ENCODE results near the gene HIPK3. TPM values are rescaled to one million over a fixed set of nuclear protein-coding genes. Genes with fewer than 3 reads are reported as not detected.
"Not testable (repeated sequence)": the region's sequence is repeated elsewhere in the genome, so short reads cannot be mapped to it uniquely, and the experiment has no call there.

Gene HIPK3
- polyA plus RNA-seq, 1 donor: 40.8 TPM

GRCh38 chr11:33347490-33348125, 90.4 kb downstream of the HIPK3 start:
- Histone ChIP-seq H3K27me3 (ENCODE audit: control insufficient read depth, insufficient read depth, low read length) (no peaks in the 10 kb centered on the region), H3K4me1 (ENCODE audit: control insufficient read depth, insufficient read depth, low read length) (no peaks in the 10 kb centered on the region), H3K36me3 (ENCODE audit: control insufficient read depth, insufficient read depth, low read length) (peaks cover 66% of the 10 kb centered on the region), H3K9me3 (ENCODE audit: control insufficient read depth, low read depth, low read length) (no peaks in the 10 kb centered on the region), H3K4me3 (ENCODE audit: low read length) (no peak overlapping the region), H3K27ac (ENCODE audit: low read length) (no peak overlapping the region)
- no peak for DNase-seq
- WGBS (ENCODE audit: insufficient coverage, low lambda C conversion rate): no CpG with 5 or more reads among the region's 2 CpGs

GRCh38 chr11:33350287-33350686, 93.1 kb downstream of the HIPK3 start:
- H3K36me3 ChIP-seq (ENCODE audit: control insufficient read depth, insufficient read depth, low read length): peaks cover 67% of the 10 kb centered on the region
- H3K27ac ChIP-seq (ENCODE audit: low read length): no peak overlapping the region
- H3K9me3 ChIP-seq (ENCODE audit: control insufficient read depth, low read depth, low read length): no peaks in the 10 kb centered on the region
- H3K27me3 ChIP-seq (ENCODE audit: control insufficient read depth, insufficient read depth, low read length): no peaks in the 10 kb centered on the region
- H3K4me1 ChIP-seq (ENCODE audit: control insufficient read depth, insufficient read depth, low read length): no peaks in the 10 kb centered on the region
- no peak for DNase-seq
- H3K4me3 ChIP-seq (ENCODE audit: low read length): no peak overlapping the region
- WGBS (ENCODE audit: insufficient coverage, low lambda C conversion rate): 100% methylated on average over 1 of the region's 4 CpGs

- Histone ChIP-seq H3K4me1 (ENCODE audit: control insufficient read depth, insufficient read depth, low read length) (no peaks in the 10 kb centered on the region), H3K4me3 (ENCODE audit: low read length) (no peak overlapping the region), H3K27me3 (ENCODE audit: control insufficient read depth, insufficient read depth, low read length) (no peaks in the 10 kb centered on the region), H3K9me3 (ENCODE audit: control insufficient read depth, low read depth, low read length) (no peaks in the 10 kb centered on the region), H3K27ac (ENCODE audit: low read length) (no peak overlapping the region), H3K36me3 (ENCODE audit: control insufficient read depth, insufficient read depth, low read length) (peaks cover 7% of the 10 kb centered on the region)
- DNase-seq: no peak
- 80% methylated on average over 2 of the region's 4 CpGs for WGBS (ENCODE audit: insufficient coverage, low lambda C conversion rate)
These were observed 101.1 kb downstream of the HIPK3 start for GRCh38 chr11:33358150-33358831.

- peaks cover 2% of the 10 kb centered on the region for H3K36me3 ChIP-seq (ENCODE audit: control insufficient read depth, insufficient read depth, low read length)
- no CpG with 5 or more reads among the region's 4 CpGs for WGBS (ENCODE audit: insufficient coverage, low lambda C conversion rate)
These were observed 103.5 kb downstream of the HIPK3 start for GRCh38 chr11:33360642-33361041.

GRCh38 chr11:33362051-33362910, 105.1 kb downstream of the HIPK3 start:
- Histone ChIP-seq H3K9me3 (ENCODE audit: control insufficient read depth, low read depth, low read length) (no peaks in the 10 kb centered on the region), H3K27me3 (ENCODE audit: control insufficient read depth, insufficient read depth, low read length) (no peaks in the 10 kb centered on the region), H3K4me1 (ENCODE audit: control insufficient read depth, insufficient read depth, low read length) (no peaks in the 10 kb centered on the region), H3K27ac (ENCODE audit: low read length) (no peak overlapping the region), H3K36me3 (ENCODE audit: control insufficient read depth, insufficient read depth, low read length) (no peaks in the 10 kb centered on the region), H3K4me3 (ENCODE audit: low read length) (no peak overlapping the region)
- peak in 1 of 2 donors; percentile 25 for DNase-seq
- WGBS (ENCODE audit: insufficient coverage, low lambda C conversion rate): 30% methylated on average over 5 of the region's 6 CpGs

More at GRCh38 chr11:33360642-33361041, 103.5 kb downstream of the HIPK3 start:
- Histone ChIP-seq H3K4me1 (ENCODE audit: control insufficient read depth, insufficient read depth, low read length) (no peaks in the 10 kb centered on the region), H3K27ac (ENCODE audit: low read length) (no peak overlapping the region), H3K9me3 (ENCODE audit: control insufficient read depth, low read depth, low read length) (no peaks in the 10 kb centered on the region), H3K27me3 (ENCODE audit: control insufficient read depth, insufficient read depth, low read length) (no peaks in the 10 kb centered on the region), H3K4me3 (ENCODE audit: low read length) (no peak overlapping the region)
- no peak for DNase-seq

GRCh38 chr11:33366918-33367317, 109.7 kb downstream of the HIPK3 start:
- Histone ChIP-seq H3K27me3 (ENCODE audit: control insufficient read depth, insufficient read depth, low read length) (no peaks in the 10 kb centered on the region), H3K4me3 (ENCODE audit: low read length) (no peak overlapping the region), H3K9me3 (ENCODE audit: control insufficient read depth, low read depth, low read length) (no peaks in the 10 kb centered on the region), H3K36me3 (ENCODE audit: control insufficient read depth, insufficient read depth, low read length) (no peaks in the 10 kb centered on the region), H3K27ac (ENCODE audit: low read length) (no peak overlapping the region), H3K4me1 (ENCODE audit: control insufficient read depth, insufficient read depth, low read length) (no peaks in the 10 kb centered on the region)
- no peak for DNase-seq
- no CpG with 5 or more reads among the region's 2 CpGs for WGBS (ENCODE audit: insufficient coverage, low lambda C conversion rate)

- H3K36me3 ChIP-seq (ENCODE audit: control insufficient read depth, insufficient read depth, low read length); DNase-seq; H3K4me1 ChIP-seq (ENCODE audit: control insufficient read depth, insufficient read depth, low read length); H3K27me3 ChIP-seq (ENCODE audit: control insufficient read depth, insufficient read depth, low read length); H3K4me3 ChIP-seq (ENCODE audit: low read length); H3K9me3 ChIP-seq (ENCODE audit: control insufficient read depth, low read depth, low read length); H3K27ac ChIP-seq (ENCODE audit: low read length): not testable (repeated sequence)
- WGBS (ENCODE audit: insufficient coverage, low lambda C conversion rate): 67% methylated on average over 1 of the region's 4 CpGs
These were observed 111.3 kb downstream of the HIPK3 start for GRCh38 chr11:33368475-33368874.

GRCh38 chr11:33368931-33369330, 111.8 kb downstream of the HIPK3 start:
- DNase-seq: no peak
- Histone ChIP-seq H3K36me3 (ENCODE audit: control insufficient read depth, insufficient read depth, low read length) (no peaks in the 10 kb centered on the region), H3K9me3 (ENCODE audit: control insufficient read depth, low read depth, low read length) (no peaks in the 10 kb centered on the region), H3K27ac (ENCODE audit: low read length) (no peak overlapping the region), H3K27me3 (ENCODE audit: control insufficient read depth, insufficient read depth, low read length) (peaks cover 5% of the 10 kb centered on the region), H3K4me3 (ENCODE audit: low read length) (no peak overlapping the region), H3K4me1 (ENCODE audit: control insufficient read depth, insufficient read depth, low read length) (peaks cover 3% of the 10 kb centered on the region)
- WGBS (ENCODE audit: insufficient coverage, low lambda C conversion rate): no CpG with 5 or more reads among the region's 1 CpG

DNA sequence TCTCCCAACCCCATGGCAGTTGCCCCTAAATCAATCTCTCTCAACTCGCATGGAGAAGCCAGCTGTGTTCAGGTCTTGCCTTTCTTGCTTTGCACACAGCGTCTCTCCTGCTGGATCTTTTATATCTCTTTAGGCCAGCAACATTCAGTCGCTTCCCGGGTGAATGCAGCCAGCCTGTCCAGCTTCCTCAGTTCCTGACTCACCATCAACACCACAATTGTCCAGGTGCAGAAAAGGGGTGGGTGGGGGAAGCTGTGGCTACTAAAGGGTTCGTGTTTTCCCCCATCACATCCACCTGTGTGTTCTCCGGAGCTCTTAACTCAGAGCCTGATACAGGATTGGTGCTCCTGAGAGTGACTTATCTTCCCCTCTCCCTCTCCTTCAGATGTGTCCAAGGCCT, 116.5 kb downstream of the HIPK3 start:
- H3K4me1 ChIP-seq (ENCODE audit: control insufficient read depth, insufficient read depth, low read length): peaks cover 16% of the 10 kb centered on the region
- no peaks in the 10 kb centered on the region for H3K9me3 ChIP-seq (ENCODE audit: control insufficient read depth, low read depth, low read length)
- no peak for DNase-seq
- WGBS (ENCODE audit: insufficient coverage, low lambda C conversion rate): no CpG with 5 or more reads among the region's 6 CpGs
- peaks cover 38% of the 10 kb centered on the region for H3K27me3 ChIP-seq (ENCODE audit: control insufficient read depth, insufficient read depth, low read length)
- H3K27ac ChIP-seq (ENCODE audit: low read length): no peak overlapping the region
- no peaks in the 10 kb centered on the region for H3K36me3 ChIP-seq (ENCODE audit: control insufficient read depth, insufficient read depth, low read length)
- H3K4me3 ChIP-seq (ENCODE audit: low read length): no peak overlapping the region

GRCh38 chr11:33375236-33375635, 118.1 kb downstream of the HIPK3 start:
- Histone ChIP-seq H3K9me3 (ENCODE audit: control insufficient read depth, low read depth, low read length) (no peaks in the 10 kb centered on the region), H3K4me1 (ENCODE audit: control insufficient read depth, insufficient read depth, low read length) (peaks cover 16% of the 10 kb centered on the region), H3K4me3 (ENCODE audit: low read length) (no peak overlapping the region), H3K27me3 (ENCODE audit: control insufficient read depth, insufficient read depth, low read length) (peaks cover 46% of the 10 kb centered on the region), H3K27ac (ENCODE audit: low read length) (no peak overlapping the region), H3K36me3 (ENCODE audit: control insufficient read depth, insufficient read depth, low read length) (no peaks in the 10 kb centered on the region)
- no CpG with 5 or more reads among the region's 11 CpGs for WGBS (ENCODE audit: insufficient coverage, low lambda C conversion rate)
- no peak for DNase-seq

Data from large intestine (tissue), 3 donors.